Renal cortex interstitium (tissue), 11 donors: ENCODE data around the gene OSBPL9. TPM values are rescaled to one million over a fixed set of nuclear protein-coding genes. Genes with fewer than 3 reads are reported as not detected.

Experiments
- DNase-seq, 11 donors: peaks; one replicate each; pipeline ENCODE4 v3.0.0-alpha.2; 2013; ENCODE audit warnings: low read depth in 9 of 11, low spot score in 4 of 11; ENCODE audit errors: extremely low read depth in 1 of 11
- polyA plus RNA-seq, 3 donors: library from polyadenylated mRNA; unstranded; fragments of 120-200 nt; gene quantifications; one replicate each; pipeline ENCODE4 v1.2.1, GENCODE V29; 2013; ENCODE audit not compliant: insufficient read length in 3 of 3

The OSBPL9 gene
- polyA plus RNA-seq, 3 donors = 123 to 159 (median 134) TPM

DNA sequence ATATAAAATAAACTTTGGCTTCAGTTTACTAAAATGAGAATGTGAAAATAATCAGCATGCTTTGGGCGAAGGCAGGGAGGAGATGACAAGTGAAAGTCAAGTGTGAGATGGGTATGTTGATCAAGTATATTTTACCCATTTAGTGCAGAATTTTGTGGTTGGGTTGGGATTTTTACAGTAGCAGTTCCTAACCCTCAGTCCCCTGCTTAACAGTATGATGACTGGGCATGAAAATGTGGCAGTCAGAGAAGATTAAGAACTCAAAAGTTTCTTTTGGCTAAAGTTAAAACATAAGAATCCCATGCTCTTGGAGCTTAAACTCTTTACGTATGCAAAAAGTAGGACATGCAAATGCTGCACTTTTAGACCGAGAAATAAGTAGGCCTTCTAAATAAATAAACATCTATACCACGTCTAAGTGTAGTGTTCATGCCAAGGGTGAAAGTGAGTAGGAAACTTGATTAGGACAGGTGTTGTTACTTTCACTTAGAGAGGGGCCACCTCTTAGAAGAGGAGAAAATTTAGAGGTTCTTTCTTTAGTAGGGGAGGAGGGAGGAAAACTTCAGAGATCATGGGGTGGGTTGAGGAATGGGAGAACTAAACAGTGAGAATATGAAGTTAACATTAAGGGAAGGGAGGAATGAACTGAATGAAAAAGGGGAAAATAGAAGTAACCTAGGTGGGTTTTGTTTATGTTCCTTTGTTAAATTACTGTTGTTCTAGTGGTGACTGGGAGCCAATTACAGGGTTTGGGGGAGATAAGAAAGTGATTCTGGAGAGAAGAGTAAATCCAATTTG, 127.8 kb downstream of the OSBPL9 start:
- no peak for DNase-seq

GRCh38 chr1:51745304-51745570, 128.3 kb downstream of the OSBPL9 start:
- no peak for DNase-seq

DNA sequence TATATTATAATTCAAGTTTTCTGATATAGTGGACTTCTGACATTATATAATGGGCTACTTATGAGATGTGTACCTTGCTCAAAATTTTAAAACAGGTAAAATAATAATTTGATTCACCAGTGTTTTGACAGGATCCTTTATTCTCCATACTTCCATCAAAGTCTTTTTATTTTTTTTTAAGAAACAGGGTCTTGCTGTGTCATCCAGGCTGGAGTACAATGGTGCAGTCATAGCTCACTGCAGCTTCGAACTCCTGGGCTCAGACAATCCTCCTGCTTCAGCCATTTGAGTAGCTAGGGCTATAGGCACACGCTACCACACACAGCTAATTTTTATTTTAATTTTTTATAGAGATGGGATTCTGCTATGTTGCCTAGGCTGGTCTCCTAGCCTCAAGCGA, 132.3 kb downstream of the OSBPL9 start:
- DNase-seq = no peak

DNA sequence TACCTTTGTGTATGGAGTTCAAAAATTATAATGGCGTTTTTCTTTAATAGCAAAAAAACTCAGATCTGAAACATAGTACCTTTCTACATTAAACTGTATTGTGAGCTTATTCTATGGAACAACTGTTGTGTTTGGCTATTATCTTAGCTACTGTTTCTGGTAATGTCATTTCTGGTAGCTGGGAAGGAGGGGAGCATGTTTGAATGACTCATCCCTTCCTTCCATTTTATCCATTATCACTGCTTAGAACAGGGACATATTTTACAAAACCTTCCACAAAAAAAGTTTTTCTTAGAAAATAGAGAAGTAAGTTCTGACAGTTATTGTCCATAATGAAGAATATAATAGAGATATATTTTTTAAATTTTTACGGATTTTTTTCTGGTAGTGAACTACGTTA, 133.3 kb downstream of the OSBPL9 start:
- no peak for DNase-seq

DNA sequence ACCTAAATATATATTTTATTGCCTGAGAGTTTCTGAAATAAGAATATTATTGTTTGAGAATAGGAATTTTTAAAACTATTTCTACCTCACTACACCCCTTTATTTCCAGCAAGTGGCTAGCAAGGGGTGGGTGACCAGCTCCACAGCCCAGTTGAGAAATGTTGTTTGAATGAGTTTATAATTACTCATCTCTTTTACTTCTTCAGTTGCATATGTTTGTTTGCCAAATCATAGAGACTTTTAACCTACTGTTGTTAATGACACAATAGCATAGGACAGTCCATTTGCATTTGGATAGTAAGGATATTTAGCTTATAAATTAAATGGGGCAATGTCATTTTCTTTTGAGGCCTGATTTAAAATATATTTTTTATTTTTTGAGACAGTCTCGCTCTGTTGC, 133.8 kb downstream of the OSBPL9 start:
- DNase-seq = no peak

DNA sequence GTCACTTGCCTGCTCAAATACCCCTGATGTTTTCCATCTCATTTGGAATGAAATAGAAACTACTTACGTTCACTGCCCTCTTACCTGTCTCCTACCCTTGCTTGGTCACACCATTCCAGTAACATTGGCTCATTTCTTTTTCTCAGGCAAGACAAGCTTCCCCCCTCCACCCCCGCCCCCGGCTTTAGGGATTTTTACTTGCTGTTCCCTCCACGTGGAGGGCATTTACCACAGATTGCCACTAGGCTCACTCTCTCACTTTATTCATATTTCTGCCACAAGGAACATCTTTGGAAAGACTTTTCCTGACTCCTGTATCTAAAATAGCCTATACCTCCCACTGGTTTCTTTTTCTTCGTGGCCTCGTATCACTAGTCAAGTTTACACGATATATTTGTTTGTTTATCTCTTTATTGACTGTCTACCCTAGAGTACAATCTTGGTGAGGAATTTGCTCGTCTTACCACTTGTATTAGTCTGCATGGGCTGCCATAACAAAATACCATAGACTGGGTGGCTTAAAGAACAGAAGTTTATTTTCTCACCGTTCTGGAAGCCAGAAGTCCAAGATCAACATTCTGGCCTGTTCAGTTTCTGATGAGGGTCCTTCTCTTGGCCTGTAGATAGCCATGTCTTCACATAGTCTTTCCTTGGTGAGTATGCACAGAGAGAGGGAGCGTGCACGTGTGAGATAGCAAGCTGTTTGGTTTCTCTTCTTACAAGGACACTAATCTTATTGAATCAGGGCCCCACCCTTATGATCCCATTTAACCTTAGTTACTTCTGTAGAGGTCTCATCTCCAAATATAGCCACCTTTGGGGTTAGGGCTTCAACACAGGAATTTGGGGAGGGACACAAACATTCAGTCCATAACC, 135.4 kb downstream of the OSBPL9 start:
- DNase-seq = no peak

GRCh38 chr1:51753969-51754368, 137.1 kb downstream of the OSBPL9 start:
- DNase-seq = no peak

GRCh38 chr1:51754666-51755065, 137.8 kb downstream of the OSBPL9 start:
- DNase-seq = no peak

DNA sequence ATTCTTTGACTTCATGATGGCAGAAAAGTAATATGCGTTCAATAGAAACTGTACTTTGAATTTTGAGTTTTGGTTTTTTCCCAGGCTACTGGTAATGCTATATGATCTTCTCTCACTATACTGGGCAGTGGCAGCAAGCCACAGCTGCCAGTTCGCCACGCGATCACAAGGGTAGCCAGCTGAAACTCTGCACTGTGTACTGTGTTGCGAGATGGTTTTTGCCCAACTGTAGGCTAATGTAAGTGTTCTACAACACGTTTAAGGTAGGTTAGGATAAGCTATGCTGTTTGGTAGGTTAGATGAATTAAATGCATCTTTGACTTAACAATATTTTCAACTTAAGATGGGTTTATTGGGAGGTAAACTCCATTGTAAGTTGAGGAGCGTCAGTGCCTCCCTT, 138.5 kb downstream of the OSBPL9 start:
- no peak for DNase-seq

DNA sequence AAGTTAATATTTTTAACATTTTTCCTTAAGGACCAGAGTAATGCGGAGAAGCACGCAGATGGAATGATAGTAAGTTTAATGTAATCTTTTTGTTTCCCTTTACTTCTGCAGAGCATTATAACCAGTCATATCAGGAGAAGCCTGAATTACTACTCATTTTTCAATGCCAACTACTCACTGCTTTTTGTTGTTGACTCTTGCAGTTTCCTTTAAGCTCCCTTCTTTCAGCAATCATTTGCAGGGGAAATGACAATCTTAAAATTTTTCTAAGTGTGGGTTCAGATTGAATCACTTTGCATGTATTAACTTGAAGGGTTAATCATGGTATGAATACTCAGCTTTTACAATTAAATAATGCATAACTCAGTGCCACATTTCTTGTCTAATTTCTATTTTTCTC, 139.4 kb downstream of the OSBPL9 start:
- DNase-seq = no peak

DNA sequence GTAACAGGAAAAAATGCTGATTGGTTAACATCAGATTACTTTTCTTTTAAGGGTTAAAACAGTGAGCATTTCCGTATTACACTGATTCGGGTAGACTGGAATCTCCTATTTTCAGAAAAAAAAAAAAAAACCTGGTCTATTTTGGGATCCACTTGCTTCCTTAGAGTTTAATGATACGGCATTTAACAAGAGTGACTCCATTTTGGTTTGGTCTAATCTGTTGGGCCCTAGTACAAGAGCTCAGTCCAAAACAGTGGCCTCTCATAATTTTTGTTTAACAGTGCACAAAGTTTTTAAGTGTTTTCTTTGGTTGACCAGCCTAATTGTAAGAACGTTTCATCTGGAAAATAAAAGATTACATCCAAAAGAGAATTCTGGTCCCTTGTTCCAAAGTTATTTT, 141.4 kb downstream of the OSBPL9 start:
- DNase-seq = no peak

DNA sequence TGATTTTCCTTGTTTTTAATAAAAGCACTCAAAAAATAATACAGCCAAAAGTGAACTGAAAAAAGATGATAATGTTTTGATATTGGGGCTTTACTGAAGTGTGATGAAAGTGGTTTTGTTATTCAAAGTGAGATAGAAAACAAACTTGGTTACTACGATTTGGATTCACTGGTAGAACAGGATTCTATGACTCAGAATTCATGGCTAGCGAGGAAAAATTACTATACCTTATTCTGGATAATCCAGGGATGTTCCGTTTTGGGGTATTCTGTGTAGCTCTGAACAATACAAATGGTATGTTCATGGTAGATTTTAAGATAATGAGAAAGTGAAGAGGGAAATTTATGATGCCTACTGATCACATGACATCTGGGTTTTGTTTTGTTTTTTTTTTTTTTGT, 144.0 kb downstream of the OSBPL9 start:
- DNase-seq = no peak

GRCh38 chr1:51761351-51761750, 144.5 kb downstream of the OSBPL9 start:
- no peak for DNase-seq

DNA sequence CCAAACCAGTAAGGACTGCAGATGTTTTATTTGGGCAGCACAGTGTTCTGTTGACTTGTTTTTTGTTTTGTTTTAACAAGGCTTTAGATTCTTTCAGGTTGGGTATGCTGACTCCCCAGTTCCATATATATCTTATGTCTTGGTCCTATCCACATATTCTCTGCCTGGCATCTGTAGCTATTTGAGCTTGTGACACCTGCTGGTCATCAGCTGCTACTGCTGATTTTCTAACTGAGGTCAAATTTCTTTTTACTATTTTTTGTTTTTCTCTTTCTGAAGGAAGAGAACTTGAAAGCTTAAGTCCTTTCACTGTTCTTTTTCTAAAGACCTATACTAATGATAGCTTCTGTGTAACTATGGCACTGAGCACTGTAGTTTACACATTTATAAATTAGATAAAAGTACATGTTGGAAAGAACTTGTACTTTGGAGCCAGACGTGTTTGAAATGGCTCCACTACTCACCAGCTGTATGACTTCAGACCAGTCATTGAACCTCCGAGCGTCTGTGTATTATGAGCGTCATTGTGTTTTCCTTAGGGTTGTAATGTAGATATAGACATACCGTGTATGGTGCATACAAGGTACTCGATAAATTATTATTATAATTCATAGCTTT, 152.2 kb downstream of the OSBPL9 start:
- DNase-seq = peak; percentile 15 to 45 (median 32)

GRCh38 chr1:51776408-51776807, 159.5 kb downstream of the OSBPL9 start:
- no peak for DNase-seq

DNA sequence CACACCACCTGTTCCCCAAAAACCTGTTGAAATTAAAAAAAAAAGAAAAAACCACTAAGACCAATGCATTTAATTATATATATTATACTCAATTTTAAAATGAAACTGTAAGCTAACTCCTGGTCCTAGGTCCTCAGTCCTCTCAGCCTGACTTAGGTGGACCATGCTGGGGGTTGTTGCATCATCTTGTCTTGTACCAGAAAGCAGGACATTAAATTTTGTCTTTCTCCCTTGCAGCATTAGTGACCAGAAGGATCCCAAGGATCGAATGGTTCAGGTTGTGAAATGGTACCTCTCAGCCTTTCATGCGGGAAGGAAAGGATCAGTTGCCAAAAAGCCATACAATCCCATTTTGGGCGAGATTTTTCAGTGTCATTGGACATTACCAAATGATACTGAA, 164.0 kb downstream of the OSBPL9 start:
- no peak for DNase-seq

DNA sequence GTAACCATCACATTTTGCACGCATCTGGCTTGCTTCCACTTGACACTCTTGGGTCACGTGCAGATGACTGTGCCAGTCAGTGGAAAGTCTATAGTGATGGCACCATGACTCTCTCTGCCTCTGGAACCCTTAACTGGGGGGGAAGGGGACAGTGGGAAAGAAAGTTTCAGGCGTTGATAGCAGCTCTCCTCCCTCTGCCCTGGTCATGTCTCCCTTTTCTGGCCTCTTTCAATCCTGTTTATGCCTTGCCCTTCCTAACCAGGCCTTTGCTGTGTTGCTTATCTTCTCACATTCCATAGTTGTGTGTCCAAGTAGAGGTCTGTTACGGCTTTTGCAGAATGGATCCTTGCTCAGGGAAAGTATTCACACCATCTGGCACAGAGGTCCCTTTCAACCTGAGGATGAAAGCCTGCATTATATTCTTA, 168.1 kb downstream of the OSBPL9 start:
- no peak for DNase-seq

- no peak for DNase-seq
Measured at GRCh38 chr1:51788938-51789337, 172.0 kb downstream of the OSBPL9 start.

GRCh38 chr1:51789342-51789741, 172.4 kb downstream of the OSBPL9 start:
- DNase-seq = no peak

GRCh38 chr1:51790385-51790784, 173.5 kb downstream of the OSBPL9 start:
- no peak for DNase-seq
